Brain microvascular endothelial cell (primary cell): ENCODE measurements around the gene SPSB1.

Experiments used
- DNase-seq: peaks from one replicate; pipeline ENCODE4 v3.0.0-alpha.2; 2020
- H3K27ac ChIP-seq: fragments of 250-450 bp; sonication (Bioruptor Pico); 2 replicates; pipeline ENCODE4 v1.5.1; 2020; ENCODE audit warnings: mild to moderate bottlenecking, moderate library complexity
- H3K27me3 ChIP-seq: fragments of 250-450 bp; sonication (Bioruptor Pico); replicated peaks from 2 replicates; pipeline ENCODE4 v1.5.1; 2020; ENCODE audit warnings: mild to moderate bottlenecking
- H3K36me3 ChIP-seq: fragments of 250-450 bp; sonication (Bioruptor Pico); replicated peaks from 2 replicates; pipeline ENCODE4 v1.5.1; 2020; ENCODE audit warnings: mild to moderate bottlenecking
- H3K4me3 ChIP-seq: 2 replicates; pipeline ENCODE4 v1.5.1; 2011; ENCODE audit warnings: low read depth, mild to moderate bottlenecking, control low read depth, low read length, moderate library complexity
- in situ Hi-C: cut with HindIII; loops from 2 replicates; pipeline ENCODE4 v1.10.0; 2017; ENCODE audit warnings: low sequenced_read_pairs, low pct_ligation_motif_present
- TF ChIP-seq, protein P1 (sequence below): IDR thresholded peaks from 2 replicates; pipeline ENCODE4 v1.5.1; 2011; ENCODE audit warnings: low read depth, mild to moderate bottlenecking, moderate library complexity, low read length, control low read depth, inconsistent platforms; ENCODE audit errors: missing control alignments

SPSB1 gene

DNA sequence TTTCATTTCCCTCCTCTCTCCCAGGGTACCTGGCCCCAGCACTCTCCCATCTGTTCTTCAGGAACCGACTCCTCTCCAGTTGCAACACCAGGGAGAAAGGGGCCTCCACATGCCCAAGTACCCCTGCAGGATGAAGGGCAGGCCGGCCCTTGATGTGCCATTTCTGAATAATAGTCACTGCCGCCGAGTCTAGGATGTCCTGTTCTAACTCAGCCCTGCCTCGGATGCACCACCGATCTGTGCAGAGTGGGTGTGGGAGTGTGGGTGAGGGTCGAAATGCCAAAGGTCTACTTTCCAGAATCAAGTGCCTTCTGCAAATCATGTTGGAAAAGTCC is 25.4 kb upstream of the SPSB1 start:
- TF ChIP-seq, protein P1, sequence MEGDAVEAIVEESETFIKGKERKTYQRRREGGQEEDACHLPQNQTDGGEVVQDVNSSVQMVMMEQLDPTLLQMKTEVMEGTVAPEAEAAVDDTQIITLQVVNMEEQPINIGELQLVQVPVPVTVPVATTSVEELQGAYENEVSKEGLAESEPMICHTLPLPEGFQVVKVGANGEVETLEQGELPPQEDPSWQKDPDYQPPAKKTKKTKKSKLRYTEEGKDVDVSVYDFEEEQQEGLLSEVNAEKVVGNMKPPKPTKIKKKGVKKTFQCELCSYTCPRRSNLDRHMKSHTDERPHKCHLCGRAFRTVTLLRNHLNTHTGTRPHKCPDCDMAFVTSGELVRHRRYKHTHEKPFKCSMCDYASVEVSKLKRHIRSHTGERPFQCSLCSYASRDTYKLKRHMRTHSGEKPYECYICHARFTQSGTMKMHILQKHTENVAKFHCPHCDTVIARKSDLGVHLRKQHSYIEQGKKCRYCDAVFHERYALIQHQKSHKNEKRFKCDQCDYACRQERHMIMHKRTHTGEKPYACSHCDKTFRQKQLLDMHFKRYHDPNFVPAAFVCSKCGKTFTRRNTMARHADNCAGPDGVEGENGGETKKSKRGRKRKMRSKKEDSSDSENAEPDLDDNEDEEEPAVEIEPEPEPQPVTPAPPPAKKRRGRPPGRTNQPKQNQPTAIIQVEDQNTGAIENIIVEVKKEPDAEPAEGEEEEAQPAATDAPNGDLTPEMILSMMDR, result no peak
- in situ Hi-C loops, result no loop called here
- Histone ChIP-seq H3K4me3 (no peak overlapping the region), H3K27me3 (no peaks in the 10 kb centered on the region), H3K36me3 (peaks cover 4% of the 10 kb centered on the region), H3K27ac (no peak overlapping the region)
- no peak for DNase-seq

GRCh38 chr1:9267827-9268581 is 24.7 kb upstream of the SPSB1 start:
- H3K27me3 ChIP-seq, result no peaks in the 10 kb centered on the region
- in situ Hi-C loops, result no loop called here
- H3K4me3 ChIP-seq, result no peak overlapping the region
- TF ChIP-seq, protein P1, result no peak
- H3K27ac ChIP-seq, result no peak overlapping the region
- no peak for DNase-seq
- H3K36me3 ChIP-seq, result peaks cover 4% of the 10 kb centered on the region

- no peak for DNase-seq
- no peak overlapping the region for H3K27ac ChIP-seq
- no peaks in the 10 kb centered on the region for H3K27me3 ChIP-seq
- H3K4me3 ChIP-seq, result no peak overlapping the region
- H3K36me3 ChIP-seq, result peaks cover 4% of the 10 kb centered on the region
- in situ Hi-C loops, result no loop called here
- TF ChIP-seq, protein P1, result no peak
Observed at GRCh38 chr1:9269078-9269501, 23.6 kb upstream of the SPSB1 start.

DNA sequence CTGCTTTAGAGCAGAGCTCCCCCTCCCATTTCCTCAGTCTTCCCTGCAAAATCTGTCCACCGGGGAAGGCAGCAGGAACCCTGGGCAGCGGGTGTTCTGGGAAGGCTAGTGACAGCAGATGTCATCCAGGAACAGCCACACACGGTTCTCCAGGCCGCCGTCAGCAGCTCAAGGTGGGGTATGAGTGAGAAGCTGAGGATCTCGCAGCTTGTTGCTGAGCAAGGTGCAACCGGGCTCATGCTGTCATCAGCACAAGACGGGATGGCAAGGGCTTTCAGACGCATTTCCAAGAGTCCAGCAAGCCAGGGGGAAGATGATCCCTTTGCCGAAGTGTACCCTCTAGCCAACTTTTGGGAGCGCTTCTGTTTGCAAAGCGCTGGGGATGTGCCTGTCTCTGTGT is 23.0 kb upstream of the SPSB1 start:
- Histone ChIP-seq H3K36me3 (peaks cover under 1% of the 10 kb centered on the region), H3K27ac (no peak overlapping the region), H3K27me3 (no peaks in the 10 kb centered on the region), H3K4me3 (no peak overlapping the region)
- in situ Hi-C loops, result no loop called here
- no peak for DNase-seq
- TF ChIP-seq, protein P1, result no peak

DNA sequence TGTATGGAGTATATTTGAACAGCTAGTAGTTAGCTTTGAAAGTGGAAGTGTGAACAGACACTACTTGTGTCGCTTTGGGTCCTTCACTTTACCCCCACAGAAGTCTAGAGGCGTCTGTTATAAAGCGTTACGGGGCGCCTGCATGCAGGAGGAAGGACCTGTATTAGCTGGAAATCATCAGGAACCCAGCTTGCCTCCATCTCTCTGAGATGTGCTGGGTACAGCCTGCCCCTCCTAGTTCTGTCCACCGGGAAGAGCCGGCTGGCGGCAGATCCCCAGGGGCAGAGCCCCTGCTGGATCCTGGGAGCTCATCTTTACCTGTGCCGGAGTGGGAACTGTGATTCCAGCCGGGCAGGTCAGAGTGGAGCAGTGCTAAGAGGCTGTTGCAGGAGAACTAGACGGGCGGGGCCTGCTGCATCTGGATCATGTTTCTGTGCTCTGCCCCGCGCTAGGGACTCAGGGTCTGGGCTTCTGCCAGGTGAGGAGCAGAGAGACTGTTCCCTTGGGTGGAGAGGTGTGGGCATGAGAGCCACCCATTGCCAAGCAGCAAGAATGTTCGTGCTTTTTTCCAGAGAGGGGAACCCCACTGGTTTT is 22.3 kb upstream of the SPSB1 start:
- TF ChIP-seq, protein P1, result no peak
- in situ Hi-C loops, result no loop called here
- Histone ChIP-seq H3K36me3 (no peaks in the 10 kb centered on the region), H3K4me3 (no peak overlapping the region), H3K27ac (no peak overlapping the region), H3K27me3 (no peaks in the 10 kb centered on the region)
- DNase-seq, result no peak
